Measurements from ENCODE around the gene RAB7A. TPM values are rescaled to one million over a fixed set of nuclear protein-coding genes. Genes with fewer than 3 reads are reported as not detected.

The RAB7A gene
- total and polyA plus RNA-seq, 2 of the 4 experiments (the other 2 are of a cell fraction) = 57.0 to 240 TPM

DNA sequence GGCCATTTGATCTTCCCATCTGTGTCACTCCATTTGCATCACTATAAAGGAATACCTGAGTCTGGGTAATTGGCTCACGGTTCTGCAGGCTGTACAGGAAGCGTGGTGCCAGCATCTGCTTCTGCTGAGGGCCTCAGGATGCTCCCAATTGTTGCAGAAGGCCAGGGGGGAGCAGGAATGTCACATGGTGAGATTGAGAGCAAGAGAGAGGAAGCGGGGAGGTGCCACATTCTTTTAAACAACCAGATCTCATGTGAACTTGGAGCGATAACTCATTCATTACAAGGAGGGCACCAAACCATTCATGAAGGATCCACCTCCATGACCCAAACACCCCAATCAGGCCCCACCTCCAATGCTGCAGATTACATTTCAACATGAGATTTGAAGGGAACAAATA, 13.1 kb upstream of the RAB7A start:
- in situ Hi-C loops (cut with MboI; ENCODE audit: low sequenced_read_pairs) = no loop called here
- dilution Hi-C loops (cut with HindIII; ENCODE audit: low sequenced_read_pairs, unreplicated experiment) = no loop called here
- H3K4me3 ChIP-seq (ENCODE audit: insufficient read depth, low read depth, low read length) = no peak overlapping the region
- H4K8ac ChIP-seq (ENCODE audit: low read depth in 2 of 2, low read length in 2 of 2) = no peak overlapping the region
- H3K18ac ChIP-seq (ENCODE audit: low read depth, low read length) = no peak overlapping the region
- H4K20me1 ChIP-seq (ENCODE audit: insufficient read depth, low read length) = no peaks in the 10 kb centered on the region
- H2BK20ac ChIP-seq (ENCODE audit: low read depth, low read length) = no peak overlapping the region
- H2AFZ ChIP-seq (replicated peaks; ENCODE audit: low read length, poor library complexity) = no peak overlapping the region
- no peak overlapping the region for H2BK15ac ChIP-seq (ENCODE audit: low read depth, low read length)
- no peaks in the 10 kb centered on the region for H3K36me3 ChIP-seq (ENCODE audit: control insufficient read depth, insufficient read depth, low read length)
- H2BK5ac ChIP-seq (ENCODE audit: low read depth, low read length, poor library complexity, severe bottlenecking) = no peak overlapping the region
- WGBS, 2 experiments (ENCODE audit: extremely low coverage in 2 of 2, insufficient read length in 1 of 2) = no CpG with 5 or more reads among the region's 4 CpGs
- H3K4me2 ChIP-seq (ENCODE audit: low read depth, low read length) = no peak overlapping the region
- H3K4ac ChIP-seq (ENCODE audit: low read depth, low read length) = no peak overlapping the region
- intact Hi-C loops (cut with micrococcal nuclease) = no loop called here
- H3K9me3 ChIP-seq (ENCODE audit: control insufficient read depth, insufficient read depth, low read length) = no peaks in the 10 kb centered on the region
- H3K9me1 ChIP-seq (ENCODE audit: insufficient read depth, low read length) = no peaks in the 10 kb centered on the region
- no peak overlapping the region for H3K9ac ChIP-seq (ENCODE audit: low read depth, low read length)
- H4K91ac ChIP-seq (ENCODE audit: insufficient read depth, low read depth, low read length) = no peak overlapping the region
- ChIA-PET CTCF (no interaction called here), POLR2A (ENCODE audit: unreplicated experiment) (no interaction called here)
- H3K23ac ChIP-seq (ENCODE audit: low read depth, low read length) = no peak overlapping the region
- DNase-seq (no peak), ATAC-seq (ENCODE audit: low read depth) (no peak)
- no peak overlapping the region for H4K5ac ChIP-seq (ENCODE audit: low read depth, low read length)
- no peak overlapping the region for H3K14ac ChIP-seq (replicated peaks; ENCODE audit: low read depth, low read length)
- H3K4me1 ChIP-seq (ENCODE audit: control insufficient read depth, insufficient read depth, low read length) = no peaks in the 10 kb centered on the region
- no TSS peak for BruUV-seq (replicated peaks)
- peaks cover 18% of the 10 kb centered on the region for H3K27me3 ChIP-seq (ENCODE audit: control insufficient read depth, insufficient read depth, low read length)
- no peak overlapping the region for H2AK5ac ChIP-seq (ENCODE audit: low read depth, low read length)
- TF ChIP-seq, protein P1, sequence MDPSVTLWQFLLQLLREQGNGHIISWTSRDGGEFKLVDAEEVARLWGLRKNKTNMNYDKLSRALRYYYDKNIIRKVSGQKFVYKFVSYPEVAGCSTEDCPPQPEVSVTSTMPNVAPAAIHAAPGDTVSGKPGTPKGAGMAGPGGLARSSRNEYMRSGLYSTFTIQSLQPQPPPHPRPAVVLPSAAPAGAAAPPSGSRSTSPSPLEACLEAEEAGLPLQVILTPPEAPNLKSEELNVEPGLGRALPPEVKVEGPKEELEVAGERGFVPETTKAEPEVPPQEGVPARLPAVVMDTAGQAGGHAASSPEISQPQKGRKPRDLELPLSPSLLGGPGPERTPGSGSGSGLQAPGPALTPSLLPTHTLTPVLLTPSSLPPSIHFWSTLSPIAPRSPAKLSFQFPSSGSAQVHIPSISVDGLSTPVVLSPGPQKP (IDR thresholded peaks at IDR 0.05; ENCODE audit: borderline replicate concordance, low read depth, low read length) = no peak
- H2BK120ac ChIP-seq (ENCODE audit: low read depth, low read length) = no peak overlapping the region
- H3K56ac ChIP-seq (ENCODE audit: extremely low read depth, insufficient read depth, low read length) = no peak overlapping the region
- no peak overlapping the region for H3K27ac ChIP-seq (ENCODE audit: insufficient read depth, low read length)
- no peaks in the 10 kb centered on the region for H3K79me1 ChIP-seq (ENCODE audit: low read depth in 1 of 2, low read length in 2 of 2)
- no peak overlapping the region for H2AK9ac ChIP-seq (replicated peaks; ENCODE audit: low read depth, low read length, poor library complexity)
